Activated CD4-positive, alpha-beta T cell treated with anti-CD3 and anti-CD28 coated beads for 48 hours (primary cell): Measurements from ENCODE around the gene ANP32B.
"Not testable (repeated sequence)": the region's sequence is repeated elsewhere in the genome, so short reads cannot be mapped to it uniquely, and the experiment has no call there.

Experiments used
- DNase-seq: peaks from one replicate; pipeline ENCODE4 v3.0.0-alpha.2; 2020

ANP32B gene

GRCh38 chr9:97982683-97983588 is at the start of gene ANP32B:
ANP32B (plus strand) TSS chr9:97983341; CDS start chr9:97983556, 215 bp downstream.
- peak; percentile 97 for DNase-seq

- no peak for DNase-seq
Measured at GRCh38 chr9:97934321-97935115, 48.6 kb upstream of the ANP32B start.

- no peak for DNase-seq
Measured at GRCh38 chr9:97935276-97935675, 47.9 kb upstream of the ANP32B start.

- DNase-seq, result no peak
Measured at GRCh38 chr9:97936998-97937397, 46.1 kb upstream of the ANP32B start.

- peak; percentile 28 for DNase-seq
Measured at GRCh38 chr9:97938081-97938644, 45.0 kb upstream of the ANP32B start, which contains the start of gene HEMGN. HEMGN (minus strand) TSS chr9:97938172; CDS start chr9:97938136, 36 bp downstream.

- no peak for DNase-seq
Measured at GRCh38 chr9:97940233-97940632, 42.9 kb upstream of the ANP32B start.

- DNase-seq, result no peak
Measured at GRCh38 chr9:97940741-97941140, 42.4 kb upstream of the ANP32B start.

- DNase-seq, result no peak
Measured at GRCh38 chr9:97941323-97941722, 41.8 kb upstream of the ANP32B start.

- no peak for DNase-seq
Measured at GRCh38 chr9:97943308-97943855, 39.8 kb upstream of the ANP32B start.

GRCh38 chr9:97944612-97945011 is 38.5 kb upstream of the ANP32B start:
- no peak for DNase-seq

GRCh38 chr9:97945470-97945869 is 37.7 kb upstream of the ANP32B start:
- DNase-seq, result not testable (repeated sequence)

- not testable (repeated sequence) for DNase-seq
Measured at GRCh38 chr9:97947094-97947493, 36.0 kb upstream of the ANP32B start.

- DNase-seq, result not testable (repeated sequence)
Measured at GRCh38 chr9:97950873-97951272, 32.3 kb upstream of the ANP32B start.

- peak; percentile 62 for DNase-seq
Measured at GRCh38 chr9:97954550-97954989, 28.6 kb upstream of the ANP32B start.

- no peak for DNase-seq
Measured at GRCh38 chr9:97956331-97956730, 26.8 kb upstream of the ANP32B start.

- DNase-seq, result peak; percentile 9
Measured at GRCh38 chr9:97958812-97959511, 24.2 kb upstream of the ANP32B start.

- no peak for DNase-seq
Measured at GRCh38 chr9:97959585-97959984, 23.6 kb upstream of the ANP32B start.

- not testable (repeated sequence) for DNase-seq
Measured at GRCh38 chr9:97960678-97961328, 22.3 kb upstream of the ANP32B start.

- no peak for DNase-seq
Measured at GRCh38 chr9:97961361-97961760, 21.8 kb upstream of the ANP32B start.

- no peak for DNase-seq
Measured at GRCh38 chr9:97962136-97962535, 21.0 kb upstream of the ANP32B start.

GRCh38 chr9:97962575-97962974 is 20.6 kb upstream of the ANP32B start:
- no peak for DNase-seq

GRCh38 chr9:97963232-97963631 is 19.9 kb upstream of the ANP32B start:
- DNase-seq, result no peak
